GM12872 (cell line): Measurements from ENCODE around the gene FGFRL1.

Experiments
- TF ChIP-seq, protein P1 (sequence below): IDR thresholded peaks from 3 replicates; pipeline ENCODE4 v1.5.1; 2011; ENCODE audit warnings: low read depth, mild to moderate bottlenecking, low read length, moderate library complexity; ENCODE audit not compliant: insufficient read depth

Gene FGFRL1

GRCh38 chr4:982814-983213 lies 28.6 kb upstream of the FGFRL1 start:
- TF ChIP-seq, protein P1, sequence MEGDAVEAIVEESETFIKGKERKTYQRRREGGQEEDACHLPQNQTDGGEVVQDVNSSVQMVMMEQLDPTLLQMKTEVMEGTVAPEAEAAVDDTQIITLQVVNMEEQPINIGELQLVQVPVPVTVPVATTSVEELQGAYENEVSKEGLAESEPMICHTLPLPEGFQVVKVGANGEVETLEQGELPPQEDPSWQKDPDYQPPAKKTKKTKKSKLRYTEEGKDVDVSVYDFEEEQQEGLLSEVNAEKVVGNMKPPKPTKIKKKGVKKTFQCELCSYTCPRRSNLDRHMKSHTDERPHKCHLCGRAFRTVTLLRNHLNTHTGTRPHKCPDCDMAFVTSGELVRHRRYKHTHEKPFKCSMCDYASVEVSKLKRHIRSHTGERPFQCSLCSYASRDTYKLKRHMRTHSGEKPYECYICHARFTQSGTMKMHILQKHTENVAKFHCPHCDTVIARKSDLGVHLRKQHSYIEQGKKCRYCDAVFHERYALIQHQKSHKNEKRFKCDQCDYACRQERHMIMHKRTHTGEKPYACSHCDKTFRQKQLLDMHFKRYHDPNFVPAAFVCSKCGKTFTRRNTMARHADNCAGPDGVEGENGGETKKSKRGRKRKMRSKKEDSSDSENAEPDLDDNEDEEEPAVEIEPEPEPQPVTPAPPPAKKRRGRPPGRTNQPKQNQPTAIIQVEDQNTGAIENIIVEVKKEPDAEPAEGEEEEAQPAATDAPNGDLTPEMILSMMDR: no peak

- TF ChIP-seq, protein P1: no peak
Measured at GRCh38 chr4:984336-985054, 26.9 kb upstream of the FGFRL1 start.

DNA sequence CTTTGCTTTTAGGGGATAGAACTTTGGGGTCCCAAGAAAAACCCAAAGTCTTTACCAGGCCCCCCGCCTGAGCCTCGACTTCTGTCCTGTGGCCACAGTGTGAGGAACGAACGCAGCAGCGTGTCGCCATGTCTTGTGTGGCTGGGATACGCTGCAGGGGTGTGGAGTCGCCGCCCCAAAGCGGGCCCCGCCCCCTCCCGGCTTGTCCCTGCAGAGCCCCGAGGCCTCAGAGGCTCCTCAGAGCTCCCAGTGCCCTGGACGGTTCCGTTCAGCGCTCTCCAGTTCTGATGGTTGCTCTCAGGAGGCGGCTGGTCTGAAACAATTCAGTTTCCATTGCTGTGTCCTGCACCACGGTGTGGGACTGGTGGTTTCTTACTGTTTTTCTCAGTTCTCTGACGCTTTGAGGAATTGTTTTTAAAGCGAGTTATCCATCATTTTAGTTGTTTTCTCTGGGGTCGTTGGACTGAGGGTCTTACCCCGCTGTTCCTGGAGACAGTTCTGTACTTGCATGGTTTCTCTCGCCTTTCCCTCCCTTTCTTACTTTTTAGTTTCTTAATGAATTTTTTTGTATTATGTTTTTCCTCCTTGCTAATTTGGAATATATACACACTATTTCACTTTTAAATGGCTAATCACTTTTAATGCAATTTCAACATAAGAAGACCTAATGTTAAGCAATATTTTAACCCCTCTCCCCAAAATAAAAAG lies 26.1 kb upstream of the FGFRL1 start:
- TF ChIP-seq, protein P1: no peak

- TF ChIP-seq, protein P1: no peak
Measured at GRCh38 chr4:986428-986878, 25.0 kb upstream of the FGFRL1 start.

DNA sequence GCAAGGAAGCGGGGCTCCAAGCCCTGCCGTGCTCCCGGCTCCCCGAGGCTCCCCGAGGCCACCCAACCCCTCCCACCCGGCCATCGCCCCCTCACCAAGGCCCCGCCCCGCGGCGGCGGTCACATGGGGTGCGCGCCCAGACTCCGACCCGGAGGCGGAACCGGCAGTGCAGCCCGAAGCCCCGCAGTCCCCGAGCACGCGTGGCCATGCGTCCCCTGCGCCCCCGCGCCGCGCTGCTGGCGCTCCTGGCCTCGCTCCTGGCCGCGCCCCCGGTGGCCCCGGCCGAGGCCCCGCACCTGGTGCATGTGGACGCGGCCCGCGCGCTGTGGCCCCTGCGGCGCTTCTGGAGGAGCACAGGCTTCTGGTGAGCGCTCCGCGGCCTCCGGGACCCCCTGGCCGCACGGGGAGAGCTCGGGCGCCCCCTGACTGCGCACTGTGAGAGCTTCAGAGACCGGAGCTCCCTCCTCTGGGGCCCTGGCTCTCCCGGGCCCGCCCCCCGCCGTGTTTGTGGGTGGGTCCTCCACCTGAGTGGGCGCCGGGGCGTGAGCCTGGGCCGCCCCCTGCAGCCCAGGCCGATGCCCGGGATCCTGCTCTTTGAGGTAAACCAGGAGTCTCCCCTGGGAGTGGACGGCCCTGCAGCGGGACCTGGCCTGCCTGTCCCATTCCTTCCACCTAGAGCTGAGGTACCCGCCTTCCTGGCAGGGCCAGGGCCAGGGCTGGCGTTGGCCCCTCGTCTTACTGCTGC lies 24.4 kb upstream of the FGFRL1 start, which contains the start of gene IDUA:
IDUA (plus strand) TSS at position 166 of the 745 bp plus-strand sequence; CDS start at position 207, 41 bp downstream.
- TF ChIP-seq, protein P1: peak; percentile 43; the same call in 1 of the 3 replicates

DNA sequence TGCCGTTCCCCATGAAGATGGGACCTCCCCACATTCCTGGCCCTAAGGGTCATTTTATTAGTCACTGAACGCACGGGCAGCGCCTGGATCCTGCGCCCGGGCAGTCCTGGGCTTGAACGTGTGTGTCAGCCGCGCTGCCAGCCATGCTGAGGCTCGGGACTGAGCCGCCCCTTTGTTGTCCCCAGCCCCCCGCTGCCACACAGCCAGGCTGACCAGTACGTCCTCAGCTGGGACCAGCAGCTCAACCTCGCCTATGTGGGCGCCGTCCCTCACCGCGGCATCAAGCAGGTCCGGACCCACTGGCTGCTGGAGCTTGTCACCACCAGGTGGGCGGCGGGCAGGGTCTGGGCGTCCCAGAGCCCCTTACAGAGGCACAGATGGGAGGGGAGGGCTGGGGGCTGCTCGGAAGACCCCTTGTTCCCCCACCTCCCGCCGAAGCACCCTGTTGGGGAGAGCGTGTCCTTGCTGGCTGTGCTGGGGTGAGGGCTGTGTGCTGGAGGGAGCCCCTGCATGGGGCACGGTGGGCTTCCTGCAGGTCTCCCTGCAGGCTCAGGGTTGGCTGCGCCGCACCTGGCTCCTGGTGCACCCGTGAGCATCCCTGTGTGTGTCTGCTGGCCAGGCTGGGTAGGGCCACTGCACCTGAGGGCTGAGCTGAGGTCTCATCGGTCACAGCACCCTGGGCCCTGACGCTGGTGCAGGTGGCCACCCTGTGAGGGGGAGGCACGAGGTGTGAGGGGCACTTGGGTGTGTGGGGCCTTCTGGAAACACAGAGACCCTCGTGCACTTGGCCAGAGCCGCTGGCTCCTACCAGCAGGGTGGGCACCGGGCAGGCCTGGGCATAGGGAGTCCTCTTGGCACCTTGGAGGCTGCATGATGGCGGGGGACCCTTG lies 23.6 kb upstream of the FGFRL1 start:
- TF ChIP-seq, protein P1: no peak
